Measurements from ENCODE around the gene DNMT3B.

GRCh38 chr20:32764005-32764960 lies 2.1 kb downstream of the DNMT3B start:
- no peak for TF ChIP-seq CTCF (IDR thresholded peaks at IDR 0.05)
- TF ChIP-seq POLR2A (IDR thresholded peaks at IDR 0.05) = no peak
